HepG2 (cell line): Measurements from ENCODE around the gene LAP3. TPM values are rescaled to one million over a fixed set of nuclear protein-coding genes. Genes with fewer than 3 reads are reported as not detected.

Experiments used
- ASH2L ChIP-seq: fragments of 300-600, 200-600 bp; sonication (generic); IDR thresholded peaks from 2 replicates; pipeline ENCODE4 v1.7.0; 2017; ENCODE audit warnings: low read depth, mild to moderate bottlenecking, moderate library complexity, mixed read lengths, low read length; ENCODE audit not compliant: insufficient read length
- ATF5 ChIP-seq: sonication (generic); formaldehyde crosslinking; IDR thresholded peaks from 2 replicates; pipeline ENCODE4 v1.4.0; 2020; ENCODE audit warnings: mild to moderate bottlenecking, low read depth, missing genetic modification reagents
- NKX3-1 ChIP-seq: sonication (generic); formaldehyde crosslinking; IDR thresholded peaks from 2 replicates; pipeline ENCODE4 v1.5.0; 2020; ENCODE audit warnings: missing genetic modification reagents
- SNAPC2 ChIP-seq: sonication (generic); formaldehyde crosslinking; IDR thresholded peaks from 2 replicates; pipeline ENCODE4 v1.8.1; 2022; ENCODE audit warnings: mild to moderate bottlenecking, missing genetic modification reagents
- SOX5 ChIP-seq: IDR thresholded peaks from 2 replicates; pipeline ENCODE4 v1.6.1; 2016; ENCODE audit warnings: borderline replicate concordance
- ZBTB38 ChIP-seq: sonication (generic); formaldehyde crosslinking; IDR thresholded peaks from 2 replicates; pipeline ENCODE4 v1.5.1; 2020; ENCODE audit warnings: mild to moderate bottlenecking, missing genetic modification reagents
- ZBTB49 ChIP-seq: sonication (generic); formaldehyde crosslinking; IDR thresholded peaks from 2 replicates; pipeline ENCODE4 v1.4.0; 2020; ENCODE audit warnings: missing genetic modification reagents, borderline replicate concordance
- ZNF205 ChIP-seq: IDR thresholded peaks from 2 replicates; pipeline ENCODE4 v1.6.1; 2018; ENCODE audit warnings: missing biosample characterization, missing genetic modification reagents
- ZNF691 ChIP-seq: sonication (generic); formaldehyde crosslinking; IDR thresholded peaks from 2 replicates; pipeline ENCODE4 v1.4.0; 2020; ENCODE audit warnings: missing genetic modification reagents, low read depth, mild to moderate bottlenecking, borderline replicate concordance
- polyA plus RNA-seq, 8 experiments: library from polyadenylated mRNA; depleted of rRNA in 3 of 8; stranded (reverse) in 7 of 8; unstranded in 1 of 8; fragments of >200 nt; fragmentation: Illumina TruSeq in 4 of 8; extraction: Trizol in 4 of 8; gene quantifications; 2 replicates each; pipeline versions ENCODE4 v1.2.1 to v1.2.3, GENCODE V29; 2011 to 2016; ENCODE audit warnings: low read depth in 4 of 8, missing spikeins in 1 of 8, mixed read lengths in 1 of 8; ENCODE audit not compliant: insufficient read depth in 1 of 8
- total RNA-seq, 5 experiments: library from RNA; depleted of rRNA; stranded (reverse); fragments of >200 nt; fragmentation: Illumina TruSeq; extraction: Trizol; gene quantifications; 2 replicates each; pipeline ENCODE4 v1.2.3, GENCODE V29; 2016; ENCODE audit warnings: low read depth in 1 of 5

The LAP3 gene
- total and polyA plus RNA-seq, 2 of the 13 experiments (the other 11 are each of a cell fraction or from before 2014, with no cell fraction given): 106 to 125 TPM

GRCh38 chr4:17587094-17587822, 10.3 kb downstream of the LAP3 start (continued):
- TF ChIP-seq ZNF691: no peak
- TF ChIP-seq ZBTB49 (CRISPR knock-in tag): no peak
- TF ChIP-seq SOX5 (CRISPR knock-in tag): peak; percentile 8; the same call in 1 of the 2 replicates
- peak; percentile 56; the same call in 1 of the 2 replicates for TF ChIP-seq ZBTB38 (CRISPR knock-in tag)
- no peak for TF ChIP-seq SNAPC2
- peak; percentile 47 for TF ChIP-seq ASH2L
- no peak for TF ChIP-seq ATF5 (CRISPR knock-in tag)
- TF ChIP-seq NKX3-1 (CRISPR knock-in tag): no peak
- no peak for TF ChIP-seq ZNF205 (CRISPR knock-in tag)
